ENCODE measurements around the gene NETO1. TPM values are rescaled to one million over a fixed set of nuclear protein-coding genes. Genes with fewer than 3 reads are reported as not detected.

NETO1 gene
- total RNA-seq, 2 experiments from 2014 or later: not detected

DNA sequence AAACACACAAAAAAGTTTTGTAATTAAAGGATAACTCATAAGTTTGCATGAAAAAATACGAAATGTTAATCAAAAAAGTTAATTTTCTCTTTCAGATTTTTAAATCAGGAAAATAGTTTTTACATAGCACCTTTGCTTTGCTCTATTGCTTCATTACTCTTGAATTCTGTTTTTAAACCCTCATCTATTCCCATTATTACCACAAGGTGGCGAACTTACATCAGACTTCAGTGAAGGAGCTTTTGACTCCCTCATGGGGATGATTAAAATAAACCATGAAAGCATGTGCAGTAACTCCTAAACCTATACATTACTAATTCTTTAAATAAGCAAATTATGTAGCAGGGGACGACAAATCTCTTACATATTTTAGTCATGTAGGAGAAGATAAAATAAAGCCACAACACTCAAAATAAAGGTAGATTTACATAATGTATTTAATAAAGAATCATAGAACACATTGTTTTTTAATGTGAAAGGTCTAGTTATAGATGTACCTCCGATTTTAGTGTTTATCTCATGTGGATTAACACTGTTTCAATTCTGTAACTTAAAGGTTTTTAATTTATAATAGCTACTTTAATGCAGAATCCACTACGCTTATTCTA lies 105.2 kb downstream of the NETO1 start:
- Mint-ChIP-seq H3K36me3 (ENCODE audit: low read depth) (no peaks in the 10 kb centered on the region), H3K4me1 (ENCODE audit: low read depth) (no peaks in the 10 kb centered on the region), H3K9me3 (no peaks in the 10 kb centered on the region), H3K27me3 (no peaks in the 10 kb centered on the region), H3K27ac (no peak overlapping the region), H3K4me3 (no peak overlapping the region)
- ATAC-seq: no peak
- CTCF ChIA-PET: interaction anchor here (0.9 to 1.4 kb wide), 5 partner anchors 10 to 1083 kb away, joined by 3 to 6 read pairs (median 4); no protein-coding TSS in a partner anchor
- intact Hi-C loops (cut with micrococcal nuclease): loop anchor here (5.0 kb wide), 1 partner anchor 1080 kb away; no protein-coding TSS in a partner anchor
- no peak for DNase-seq
- peak; percentile 68 for TF ChIP-seq CTCF (IDR thresholded peaks at IDR 0.05)
- POLR2A ChIA-PET: no interaction called here

GRCh38 chr18:72752220-72752619 lies 115.6 kb downstream of the NETO1 start:
- TF ChIP-seq CTCF (IDR thresholded peaks at IDR 0.05): no peak
- Mint-ChIP-seq H3K4me1 (ENCODE audit: low read depth) (no peaks in the 10 kb centered on the region), H3K9me3 (no peaks in the 10 kb centered on the region), H3K4me3 (no peak overlapping the region), H3K27ac (no peak overlapping the region), H3K36me3 (ENCODE audit: low read depth) (no peaks in the 10 kb centered on the region), H3K27me3 (no peaks in the 10 kb centered on the region)
- ChIA-PET CTCF (interaction anchor here (2.0 kb wide), 1 partner anchor 11 kb away, joined by 6 read pairs; no protein-coding TSS in a partner anchor), POLR2A (no interaction called here)
- DNase-seq: no peak
- intact Hi-C loops (cut with micrococcal nuclease): no loop called here
- ATAC-seq: no peak

DNA sequence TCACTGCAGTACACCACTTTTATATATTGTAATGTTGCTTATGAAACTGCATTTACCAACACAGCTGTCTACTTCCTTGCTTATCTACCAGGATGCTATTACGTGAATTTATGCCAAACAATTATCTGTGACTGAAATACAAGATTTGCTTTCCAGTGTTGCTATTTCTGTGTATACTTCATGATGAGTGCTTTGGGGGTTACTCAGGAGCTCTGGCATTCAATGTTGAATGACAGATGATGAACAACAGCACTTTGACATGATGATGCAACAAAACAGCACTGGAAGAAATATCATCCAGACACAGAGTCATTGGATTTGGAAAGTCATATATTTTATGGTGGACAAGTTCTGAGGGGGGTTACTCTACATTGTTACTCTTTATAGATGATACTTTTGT lies 125.8 kb downstream of the NETO1 start:
- DNase-seq (no peak), ATAC-seq (no peak)
- Mint-ChIP-seq H3K36me3 (ENCODE audit: low read depth) (no peaks in the 10 kb centered on the region), H3K27me3 (no peaks in the 10 kb centered on the region), H3K4me3 (no peak overlapping the region), H3K4me1 (ENCODE audit: low read depth) (no peaks in the 10 kb centered on the region), H3K27ac (no peak overlapping the region), H3K9me3 (peaks cover 2% of the 10 kb centered on the region)
- intact Hi-C loops (cut with micrococcal nuclease): no loop called here
- POLR2A ChIA-PET: no interaction called here
- TF ChIP-seq CTCF (IDR thresholded peaks at IDR 0.05): no peak
- CTCF ChIA-PET: no interaction called here

DNA sequence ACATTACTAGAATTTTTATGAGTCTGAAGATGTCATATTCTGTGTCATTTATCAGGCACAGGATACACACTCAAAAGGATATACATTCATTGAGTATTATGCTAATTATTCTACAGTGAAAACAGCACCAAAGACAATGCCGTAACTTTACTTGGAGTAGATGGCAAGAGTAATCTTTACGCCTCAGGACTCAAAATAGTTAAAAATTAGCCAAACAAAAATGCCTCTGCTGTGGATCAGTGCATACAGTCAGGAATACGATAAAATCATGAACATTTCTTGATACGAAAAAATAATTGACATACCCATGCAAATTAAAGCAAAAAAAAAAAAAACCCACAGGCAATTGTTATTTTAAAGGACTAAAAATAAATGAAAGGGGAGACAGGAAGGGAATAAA lies 129.7 kb downstream of the NETO1 start:
- no peaks in the 10 kb centered on the region for H3K27me3 Mint-ChIP-seq
- peaks cover 2% of the 10 kb centered on the region for H3K9me3 Mint-ChIP-seq
- no peak for TF ChIP-seq CTCF (IDR thresholded peaks at IDR 0.05)
- H3K4me1 Mint-ChIP-seq (ENCODE audit: low read depth): no peaks in the 10 kb centered on the region
- intact Hi-C loops (cut with micrococcal nuclease): no loop called here
- no peak overlapping the region for H3K27ac Mint-ChIP-seq
- no peak overlapping the region for H3K4me3 Mint-ChIP-seq
- CTCF ChIA-PET: no interaction called here
- ATAC-seq (no peak), DNase-seq (no peak)
- POLR2A ChIA-PET: no interaction called here
- H3K36me3 Mint-ChIP-seq (ENCODE audit: low read depth): no peaks in the 10 kb centered on the region

- ChIA-PET CTCF (no interaction called here), POLR2A (no interaction called here)
- no peak for TF ChIP-seq CTCF (IDR thresholded peaks at IDR 0.05)
- H3K36me3 Mint-ChIP-seq (ENCODE audit: low read depth): no peaks in the 10 kb centered on the region
- no peaks in the 10 kb centered on the region for H3K4me1 Mint-ChIP-seq (ENCODE audit: low read depth)
- H3K27me3 Mint-ChIP-seq: no peaks in the 10 kb centered on the region
- no peaks in the 10 kb centered on the region for H3K9me3 Mint-ChIP-seq
- DNase-seq (no peak), ATAC-seq (no peak)
- intact Hi-C loops (cut with micrococcal nuclease): no loop called here
- H3K4me3 Mint-ChIP-seq: no peak overlapping the region
- H3K27ac Mint-ChIP-seq: no peak overlapping the region
Observed at GRCh38 chr18:72727776-72728175, 140.0 kb downstream of the NETO1 start.

Measured in activated CD8-positive, alpha-beta T cell treated with anti-CD3 and anti-CD28 coated beads for 36 hours (primary cell).